ENCODE results near the gene ARFGAP1.

ARFGAP1 gene

GRCh38 chr20:63336232-63336752, 63.7 kb downstream of the ARFGAP1 start:
- no peak for DNase-seq

- no peak for DNase-seq
These were observed 65.3 kb downstream of the ARFGAP1 start for GRCh38 chr20:63337786-63338420.

All from RPMI8226 (cell line).